ENCODE results near the gene DEDD2. TPM values are rescaled to one million over a fixed set of nuclear protein-coding genes. Genes with fewer than 3 reads are reported as not detected.

DEDD2 gene
- total RNA-seq, 1 experiment from 2014 or later: 45.6 TPM

- intact Hi-C loops (cut with micrococcal nuclease; ENCODE audit: unreplicated experiment): no loop called here
- CTCF ChIA-PET: no interaction called here
These were observed 39.8 kb downstream of the DEDD2 start for GRCh38 chr19:42177686-42178019.

GRCh38 chr19:42176990-42177685, 40.3 kb downstream of the DEDD2 start:
- H3F3A ChIP-seq (ENCODE audit: insufficient read depth, low read depth): peaks cover 5% of the 10 kb centered on the region; the same call in 1 of the 2 replicates
- no TSS peak for BruUV-seq (replicated peaks)
- no peak overlapping the region for H3K27ac ChIP-seq
- 0 out of 2 replicates have a peak, but pooled peaks cover 3% of the 10 kb centered on the region for H4K20me1 ChIP-seq (ENCODE audit: insufficient read depth)
- H3K4me1 ChIP-seq (replicated peaks; ENCODE audit: insufficient read depth): peaks cover 10% of the 10 kb centered on the region
- TF ChIP-seq EZH2 (IDR thresholded peaks at IDR 0.05; ENCODE audit: low read depth) (0 out of 2 replicates have a peak, but pooled peaks have one; percentile 81), CTCF (conservative IDR thresholded peaks at IDR 0.05) (no peak; the same call in 1 of the 2 replicates)
- H3K9me3 ChIP-seq (ENCODE audit: insufficient read depth, low read depth): no peaks in the 10 kb centered on the region
- ChIA-PET CTCF (interaction anchor here (0.5 to 1.1 kb wide), 8 partner anchors 44 to 1379 kb away, joined by 3 to 13 read pairs (median 4); partner anchors contain the start of gene CEACAM6), POLR2A (ENCODE audit: unreplicated experiment) (interaction anchor here (0.8 kb wide), 1 partner anchor 101 kb away, joined by 13 read pairs; the partner anchor contains the start of gene ZNF574)
- no peak overlapping the region for H2AFZ ChIP-seq
- peaks cover 37% of the 10 kb centered on the region for H3K27me3 ChIP-seq (ENCODE audit: insufficient read depth, low read depth)
- H3K79me2 ChIP-seq (ENCODE audit: low read depth): no peaks in the 10 kb centered on the region
- intact Hi-C loops (cut with micrococcal nuclease; ENCODE audit: unreplicated experiment): no loop called here
- peak; percentile 58 to 75 for DNase-seq
- H3K4me2 ChIP-seq: peak overlapping the region; percentile 99
- no peaks in the 10 kb centered on the region for H3K9me2 ChIP-seq (ENCODE audit: insufficient read depth)
- H3K36me3 ChIP-seq (ENCODE audit: low read depth): no peaks in the 10 kb centered on the region
- peak overlapping the region; percentile 68; the same call in 1 of the 2 replicates for H3K4me3 ChIP-seq

More at GRCh38 chr19:42177686-42178019, 39.8 kb downstream of the DEDD2 start:
- TF ChIP-seq CTCF (conservative IDR thresholded peaks at IDR 0.05): no peak
- no peak for TF ChIP-seq EZH2 (IDR thresholded peaks at IDR 0.05; ENCODE audit: low read depth)
- H3K4me3 ChIP-seq: no peak overlapping the region
- H3K9me3 ChIP-seq (ENCODE audit: insufficient read depth, low read depth): no peaks in the 10 kb centered on the region
- BruUV-seq (replicated peaks): no TSS peak
- no peak overlapping the region for H2AFZ ChIP-seq
- 0 out of 2 replicates have a peak, but pooled peaks cover 3% of the 10 kb centered on the region for H4K20me1 ChIP-seq (ENCODE audit: insufficient read depth)
- no peaks in the 10 kb centered on the region for H3K36me3 ChIP-seq (ENCODE audit: low read depth)
- H3K27me3 ChIP-seq (ENCODE audit: insufficient read depth, low read depth): peaks cover 37% of the 10 kb centered on the region
- no peak for DNase-seq
- POLR2A ChIA-PET (ENCODE audit: unreplicated experiment): no interaction called here
- H3K4me2 ChIP-seq: peak overlapping the region; percentile 62; the same call in 1 of the 2 replicates
- H3K4me1 ChIP-seq (replicated peaks; ENCODE audit: insufficient read depth): peaks cover 6% of the 10 kb centered on the region
- no peaks in the 10 kb centered on the region for H3K79me2 ChIP-seq (ENCODE audit: low read depth)
- H3K27ac ChIP-seq: no peak overlapping the region
- H3K9me2 ChIP-seq (ENCODE audit: insufficient read depth): no peaks in the 10 kb centered on the region
- peaks cover 2% of the 10 kb centered on the region; the same call in 1 of the 2 replicates for H3F3A ChIP-seq (ENCODE audit: insufficient read depth, low read depth)

GRCh38 chr19:42176649-42176989, 40.9 kb downstream of the DEDD2 start:
- BruUV-seq (replicated peaks): no TSS peak
- intact Hi-C loops (cut with micrococcal nuclease; ENCODE audit: unreplicated experiment): no loop called here
- POLR2A ChIA-PET (ENCODE audit: unreplicated experiment): interaction anchor here (0.8 kb wide), 1 partner anchor 101 kb away, joined by 13 read pairs; the partner anchor contains the start of gene ZNF574

More at GRCh38 chr19:42176649-42176989, 40.9 kb downstream of the DEDD2 start:
- 0 out of 2 replicates have a peak, but pooled peaks cover 3% of the 10 kb centered on the region for H4K20me1 ChIP-seq (ENCODE audit: insufficient read depth)
- no peak overlapping the region for H3K27ac ChIP-seq
- peaks cover 10% of the 10 kb centered on the region; the same call in 1 of the 2 replicates for H3F3A ChIP-seq (ENCODE audit: insufficient read depth, low read depth)
- H3K36me3 ChIP-seq (ENCODE audit: low read depth): no peaks in the 10 kb centered on the region
- TF ChIP-seq CTCF (conservative IDR thresholded peaks at IDR 0.05) (no peak), EZH2 (IDR thresholded peaks at IDR 0.05; ENCODE audit: low read depth) (no peak)
- peak overlapping the region; percentile 68 for H3K4me3 ChIP-seq
- no peaks in the 10 kb centered on the region for H3K9me3 ChIP-seq (ENCODE audit: insufficient read depth, low read depth)
- no peaks in the 10 kb centered on the region for H3K79me2 ChIP-seq (ENCODE audit: low read depth)
- peak overlapping the region; percentile 99 for H3K4me2 ChIP-seq
- peaks cover 15% of the 10 kb centered on the region for H3K4me1 ChIP-seq (replicated peaks; ENCODE audit: insufficient read depth)
- peak overlapping the region; percentile 70 for H2AFZ ChIP-seq
- CTCF ChIA-PET: interaction anchor here (0.5 to 1.1 kb wide), 9 partner anchors 44 to 1379 kb away, joined by 3 to 13 read pairs (median 4); partner anchors contain the start of gene CEACAM6
- DNase-seq: no peak
- no peaks in the 10 kb centered on the region for H3K9me2 ChIP-seq (ENCODE audit: insufficient read depth)
- peaks cover 37% of the 10 kb centered on the region for H3K27me3 ChIP-seq (ENCODE audit: insufficient read depth, low read depth)
